Retinal pigment epithelial cell (primary cell): Measurements from ENCODE around the gene ATP1A2.
"Not testable (repeated sequence)": the region's sequence is repeated elsewhere in the genome, so short reads cannot be mapped to it uniquely, and the experiment has no call there.

ENCODE experiments used
- DNase-seq: peaks from one replicate; pipeline ENCODE4 v3.0.0-alpha.2; 2010; ENCODE audit warnings: low read depth
- H3K4me3 ChIP-seq: 2 replicates; pipeline ENCODE4 v1.5.1; 2011; ENCODE audit warnings: mild to moderate bottlenecking, low read length, control low read depth, moderate library complexity
- CTCF ChIP-seq: conservative IDR thresholded peaks from 2 replicates; pipeline ENCODE4 v1.5.1; 2011; ENCODE audit warnings: low read depth, low read length, control low read depth, inconsistent platforms

Gene ATP1A2

GRCh38 chr1:160103658-160104408 lies 11.7 kb upstream of the ATP1A2 start:
- DNase-seq = no peak
- H3K4me3 ChIP-seq = no peak overlapping the region

GRCh38 chr1:160104486-160104885 lies 11.1 kb upstream of the ATP1A2 start:
- DNase-seq = no peak
- TF ChIP-seq CTCF = no peak
- H3K4me3 ChIP-seq = no peak overlapping the region

More at GRCh38 chr1:160103658-160104408, 11.7 kb upstream of the ATP1A2 start:
- TF ChIP-seq CTCF = no peak

- TF ChIP-seq CTCF = no peak
- no peak for DNase-seq
- no peak overlapping the region for H3K4me3 ChIP-seq
Observed at GRCh38 chr1:160105155-160105554, 10.4 kb upstream of the ATP1A2 start.

- no peak overlapping the region for H3K4me3 ChIP-seq
- TF ChIP-seq CTCF = no peak
- DNase-seq = no peak
Observed at GRCh38 chr1:160107512-160107911, 8.0 kb upstream of the ATP1A2 start.

GRCh38 chr1:160108888-160109662 lies 6.5 kb upstream of the ATP1A2 start:
- TF ChIP-seq CTCF = peak; percentile 68
- no peak for DNase-seq
- H3K4me3 ChIP-seq = no peak overlapping the region

- no peak for TF ChIP-seq CTCF
- H3K4me3 ChIP-seq = no peak overlapping the region
- no peak for DNase-seq
Observed at GRCh38 chr1:160109686-160110085, 5.9 kb upstream of the ATP1A2 start.

GRCh38 chr1:160111462-160111861 lies 4.1 kb upstream of the ATP1A2 start:
- not testable (repeated sequence) for H3K4me3 ChIP-seq, DNase-seq
